CD14-positive monocyte (primary cell): Measurements from ENCODE around the gene SMPD3. TPM values are rescaled to one million over a fixed set of nuclear protein-coding genes. Genes with fewer than 3 reads are reported as not detected.
A peak's percentile ranks its signal among the peaks of the same experiment; 100 is the strongest.

ENCODE experiments used
- DNase-seq, 3 donors: peaks; one replicate each; pipeline ENCODE4 v3.0.0-alpha.2; 2011 to 2022
- H2AFZ ChIP-seq: 2 replicates; pipeline ENCODE4 v1.6.0; 2012; ENCODE audit warnings: mild to moderate bottlenecking, low read depth, low read length, inconsistent platforms; ENCODE audit not compliant: insufficient read depth, poor library complexity, severe bottlenecking
- H3K27ac ChIP-seq, 2 donors: 1 replicate in 1 of 2; 2 replicates in 1 of 2; pipeline ENCODE4 v1.5.1; 2012 to 2013; ENCODE audit warnings: low read length in 2 of 2, control low read depth in 1 of 2, inconsistent platforms in 1 of 2, low read depth in 1 of 2, mild to moderate bottlenecking in 1 of 2
- H3K27me3 ChIP-seq, 2 donors: one replicate each; pipeline versions ENCODE4 v1.6.0 to v1.6.1; 2011 to 2013; ENCODE audit warnings: low read length in 2 of 2; ENCODE audit not compliant: control insufficient read depth in 2 of 2, insufficient read depth in 2 of 2
- H3K36me3 ChIP-seq, 2 donors: replicated peaks in 1 of 2; 1 replicate in 1 of 2; 2 replicates in 1 of 2; pipeline versions ENCODE4 v1.5.1 to v1.6.1; 2012 to 2013; ENCODE audit warnings: low read length in 2 of 2, control low read depth in 1 of 2, inconsistent platforms in 1 of 2, mild to moderate bottlenecking in 1 of 2; ENCODE audit not compliant: insufficient read depth in 2 of 2, control insufficient read depth in 1 of 2
- H3K4me1 ChIP-seq, 2 donors: 1 replicate in 1 of 2; 2 replicates in 1 of 2; pipeline versions ENCODE4 v1.5.1 to v1.6.1; 2012 to 2013; ENCODE audit warnings: low read length in 2 of 2, control low read depth in 1 of 2, inconsistent platforms in 1 of 2, mild to moderate bottlenecking in 1 of 2, moderate library complexity in 1 of 2; ENCODE audit not compliant: insufficient read depth in 2 of 2, control insufficient read depth in 1 of 2
- H3K4me2 ChIP-seq: replicated peaks from 2 replicates; pipeline ENCODE3; 2012; ENCODE audit warnings: low read length, moderate library complexity, mild to moderate bottlenecking; ENCODE audit not compliant: poor library complexity, severe bottlenecking; ENCODE audit errors: extremely low read depth
- H3K4me3 ChIP-seq, 3 experiments: fragments of 200-600 bp in 1 of 3; sonication (generic) in 1 of 3; replicated peaks in 1 of 3; 1 replicate in 2 of 3; 2 replicates in 1 of 3; pipeline ENCODE4 v1.5.1; 2011 to 2013; ENCODE audit warnings: low read length in 3 of 3, mild to moderate bottlenecking in 3 of 3, control low read depth in 2 of 3, low read depth in 2 of 3, inconsistent platforms in 1 of 3, moderate library complexity in 1 of 3
- H3K79me2 ChIP-seq: 2 replicates; pipeline ENCODE4 v1.6.0; 2012; ENCODE audit warnings: mild to moderate bottlenecking, control low read depth, inconsistent platforms, low read length, moderate library complexity; ENCODE audit not compliant: insufficient read depth
- H3K9ac ChIP-seq: 2 replicates; pipeline ENCODE4 v1.6.0; 2017; ENCODE audit warnings: low read length, mild to moderate bottlenecking; ENCODE audit not compliant: insufficient read depth, poor library complexity, severe bottlenecking
- H3K9me3 ChIP-seq, 2 donors: replicated peaks in 1 of 2; 1 replicate in 1 of 2; 2 replicates in 1 of 2; pipeline versions ENCODE4 v1.5.1 to v1.6.1; 2012 to 2013; ENCODE audit warnings: low read length in 2 of 2, control low read depth in 1 of 2; ENCODE audit not compliant: control insufficient read depth in 1 of 2, insufficient read depth in 1 of 2
- H4K20me1 ChIP-seq: 2 replicates; pipeline ENCODE4 v1.6.0; 2012; ENCODE audit warnings: mild to moderate bottlenecking, low read length, control low read depth, moderate library complexity; ENCODE audit not compliant: insufficient read depth
- H3K27ac Mint-ChIP-seq, 7 donors: one replicate each; pipeline ENCODE4 v1.8.0; 2020; ENCODE audit warnings: mild to moderate bottlenecking in 7 of 7, mixed read lengths in 7 of 7, moderate library complexity in 6 of 7, inconsistent platforms in 2 of 7
- H3K27me3 Mint-ChIP-seq, 3 donors: one replicate each; pipeline ENCODE4 v1.8.0; 2021 to 2022; ENCODE audit warnings: low read depth in 3 of 3, mild to moderate bottlenecking in 3 of 3, mixed read lengths in 3 of 3, moderate library complexity in 3 of 3, inconsistent platforms in 1 of 3
- H3K36me3 Mint-ChIP-seq, 2 donors: one replicate each; pipeline ENCODE4 v1.8.0; 2020; ENCODE audit warnings: mixed read lengths in 2 of 2, inconsistent platforms in 1 of 2, mild to moderate bottlenecking in 1 of 2
- H3K4me1 Mint-ChIP-seq: one replicate; pipeline ENCODE4 v1.8.0; 2020; ENCODE audit warnings: mild to moderate bottlenecking, mixed read lengths
- H3K4me3 Mint-ChIP-seq, 2 donors: one replicate each; pipeline ENCODE4 v1.8.0; 2020; ENCODE audit warnings: mild to moderate bottlenecking in 2 of 2, mixed read lengths in 2 of 2, moderate library complexity in 1 of 2
- H3K9me3 Mint-ChIP-seq, 7 donors: one replicate each; pipeline ENCODE4 v1.8.0; 2020 to 2022; ENCODE audit warnings: mixed read lengths in 7 of 7, mild to moderate bottlenecking in 6 of 7, moderate library complexity in 6 of 7, inconsistent platforms in 2 of 7
- WGBS: methylation state at CpG from one replicate; pipeline ENCODE4 v1.1.5; 2013; ENCODE audit warnings: missing lambda C conversion rate; ENCODE audit not compliant: insufficient coverage; 5-methylcytosine and 5-hydroxymethylcytosine counted together
- intact Hi-C, 2 donors: fragments of 100-400 bp; cut with micrococcal nuclease; formaldehyde crosslinking; loops; one replicate each; pipeline versions ENCODE4 v1.15.0 to v1.15.1; 2023
- polyA plus RNA-seq, 3 donors: library from polyadenylated mRNA; depleted of rRNA in 1 of 3; unstranded in 2 of 3; stranded (reverse) in 1 of 3; fragments of 300-500 nt in 2 of 3; fragments of >200 nt in 1 of 3; fragmentation: Illumina TruSeq in 2 of 3; gene quantifications; 1 replicate in 2 of 3; 2 replicates in 1 of 3; pipeline ENCODE4 v1.2.3, GENCODE V29; 2012 to 2021
- TF ChIP-seq, protein P1 (sequence below): fragments of 200-600 bp; IDR thresholded peaks from one replicate; pipeline ENCODE4 v1.8.0; 2022; ENCODE audit warnings: antibody characterized with exemption, mild to moderate bottlenecking

SMPD3 gene
- polyA plus RNA-seq, 3 donors = 0.40 to 1.1 (median 0.51) TPM

DNA sequence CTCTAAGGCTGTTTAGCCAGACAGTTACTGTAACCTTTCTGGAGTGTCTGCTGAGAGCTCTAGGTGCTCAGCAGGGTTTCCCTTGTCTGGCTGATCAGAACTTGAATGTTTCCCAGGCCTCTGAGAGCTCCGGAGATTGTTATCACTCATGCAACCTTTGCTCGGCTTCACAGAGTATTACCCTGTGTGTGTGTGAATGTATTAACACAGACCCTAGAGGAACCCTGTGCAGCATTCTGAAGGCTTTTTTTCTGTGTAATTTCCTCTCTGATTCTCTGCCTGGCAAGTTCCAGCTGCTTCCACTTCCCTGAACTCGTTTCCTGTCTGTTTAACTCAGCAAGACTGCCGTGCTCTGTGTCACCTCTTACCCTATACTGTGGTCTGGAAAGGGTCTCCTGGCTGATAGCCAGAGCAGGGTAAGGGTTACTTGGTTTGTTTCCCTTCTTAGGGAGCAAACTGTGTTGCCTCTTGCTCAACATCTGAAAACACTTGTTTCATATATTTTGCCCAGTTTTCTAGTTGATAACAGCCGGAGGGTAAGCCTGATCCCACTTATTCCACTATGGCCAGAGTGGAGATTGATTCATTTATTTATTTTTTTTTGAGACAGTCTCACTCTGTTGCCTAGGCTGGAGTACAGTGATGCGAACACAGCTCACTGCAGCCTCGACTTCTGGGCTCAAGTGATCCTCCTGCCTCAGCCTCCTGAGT is 115.7 kb downstream of the SMPD3 start:
- H3K27ac ChIP-seq = peak overlapping the region; percentile 12 to 48

DNA sequence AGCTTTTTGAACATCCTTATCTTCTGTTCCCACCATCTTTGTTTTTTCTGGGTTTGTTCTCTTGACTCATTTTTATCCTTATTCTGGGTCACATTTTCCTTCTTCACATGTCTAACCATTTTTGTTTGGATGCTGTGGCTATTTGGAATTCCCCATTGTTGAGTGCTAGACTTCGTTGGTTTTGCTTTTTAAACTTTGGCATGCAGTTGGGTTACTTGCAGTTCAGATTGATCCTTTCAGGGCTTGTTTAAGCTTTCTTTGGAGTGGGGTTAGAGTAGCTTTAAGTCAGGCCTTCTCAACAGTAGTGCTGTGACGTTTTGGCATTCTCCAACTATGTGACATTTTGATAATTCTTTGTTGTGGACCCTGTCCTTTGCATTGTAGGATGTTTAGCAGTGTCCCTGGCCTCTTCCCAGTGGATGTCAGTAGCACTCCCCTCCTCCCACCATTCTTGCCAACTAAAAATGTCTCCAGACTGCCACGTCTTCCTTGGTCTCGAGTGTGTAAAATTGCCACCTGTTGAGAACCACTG is 116.4 kb downstream of the SMPD3 start:
- H3K27me3 ChIP-seq = no peaks in the 10 kb centered on the region
- H2AFZ ChIP-seq = no peak overlapping the region
- WGBS = 3% methylated on average over 2 of the region's 4 CpGs
- Mint-ChIP-seq H3K36me3 (peaks cover 17 to 24% of the 10 kb centered on the region in 2 donors), H3K27ac (peak overlapping the region; percentile 3 to 86 (median 79)), H3K9me3 (no peaks in the 10 kb centered on the region), H3K4me1 (peaks cover 29% of the 10 kb centered on the region), H3K4me3 (no peak overlapping the region), H3K27me3 (peaks cover 0 to 3% (median 0%) of the 10 kb centered on the region in 3 donors)
- peak overlapping the region; percentile 44 for H3K4me2 ChIP-seq
- H3K4me1 ChIP-seq = peaks cover 29 to 31% of the 10 kb centered on the region in 2 donors
- intact Hi-C loops = no loop called here
- H3K79me2 ChIP-seq = no peaks in the 10 kb centered on the region
- no peak overlapping the region for H3K9ac ChIP-seq
- no peaks in the 10 kb centered on the region for H3K9me3 ChIP-seq
- H3K27ac ChIP-seq = peak overlapping the region; percentile 12 to 48
- DNase-seq = no peak
- peaks cover 0 to 33% of the 10 kb centered on the region in 2 donors for H3K36me3 ChIP-seq
- H4K20me1 ChIP-seq = no peaks in the 10 kb centered on the region
- TF ChIP-seq, protein P1, sequence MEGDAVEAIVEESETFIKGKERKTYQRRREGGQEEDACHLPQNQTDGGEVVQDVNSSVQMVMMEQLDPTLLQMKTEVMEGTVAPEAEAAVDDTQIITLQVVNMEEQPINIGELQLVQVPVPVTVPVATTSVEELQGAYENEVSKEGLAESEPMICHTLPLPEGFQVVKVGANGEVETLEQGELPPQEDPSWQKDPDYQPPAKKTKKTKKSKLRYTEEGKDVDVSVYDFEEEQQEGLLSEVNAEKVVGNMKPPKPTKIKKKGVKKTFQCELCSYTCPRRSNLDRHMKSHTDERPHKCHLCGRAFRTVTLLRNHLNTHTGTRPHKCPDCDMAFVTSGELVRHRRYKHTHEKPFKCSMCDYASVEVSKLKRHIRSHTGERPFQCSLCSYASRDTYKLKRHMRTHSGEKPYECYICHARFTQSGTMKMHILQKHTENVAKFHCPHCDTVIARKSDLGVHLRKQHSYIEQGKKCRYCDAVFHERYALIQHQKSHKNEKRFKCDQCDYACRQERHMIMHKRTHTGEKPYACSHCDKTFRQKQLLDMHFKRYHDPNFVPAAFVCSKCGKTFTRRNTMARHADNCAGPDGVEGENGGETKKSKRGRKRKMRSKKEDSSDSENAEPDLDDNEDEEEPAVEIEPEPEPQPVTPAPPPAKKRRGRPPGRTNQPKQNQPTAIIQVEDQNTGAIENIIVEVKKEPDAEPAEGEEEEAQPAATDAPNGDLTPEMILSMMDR = no peak
- peak overlapping the region in 1 of 3 experiments; percentile 5 for H3K4me3 ChIP-seq

More for the DNA sequence above, 115.7 kb downstream of the SMPD3 start:
- Mint-ChIP-seq H3K27me3 (peaks cover 0 to 3% (median 0%) of the 10 kb centered on the region in 3 donors), H3K9me3 (no peaks in the 10 kb centered on the region), H3K4me3 (peak overlapping the region in 1 of 2 donors; percentile 50), H3K4me1 (peaks cover 29% of the 10 kb centered on the region), H3K36me3 (peaks cover 19 to 26% of the 10 kb centered on the region in 2 donors), H3K27ac (peak overlapping the region; percentile 3 to 86 (median 79))
- DNase-seq = peak; percentile 49 to 56 (median 56)
- Histone ChIP-seq H3K9ac (peak overlapping the region; percentile 5), H3K4me3 (peak overlapping the region in 1 of 3 experiments; percentile 5), H2AFZ (peak overlapping the region; percentile 15), H3K79me2 (no peaks in the 10 kb centered on the region), H3K4me1 (peaks cover 29 to 31% of the 10 kb centered on the region in 2 donors), H3K27me3 (no peaks in the 10 kb centered on the region), H3K36me3 (peaks cover 5 to 36% of the 10 kb centered on the region in 2 donors), H4K20me1 (no peaks in the 10 kb centered on the region), H3K4me2 (peak overlapping the region; percentile 44), H3K9me3 (no peaks in the 10 kb centered on the region)
- WGBS = 10% methylated on average over 2 of the region's 7 CpGs
- intact Hi-C loops = no loop called here
- TF ChIP-seq, protein P1 = no peak
